GOT3 (cell line): ENCODE results near the gene MEGF11.

ENCODE experiments used
- DNase-seq: peaks from one replicate; lab custom pipeline; 2025; ENCODE audit warnings: mixed read lengths; lab: John Stamatoyannopoulos, UW

The MEGF11 gene

GRCh38 chr15:66215811-66216210 is 37.7 kb downstream of the MEGF11 start:
- DNase-seq = no peak

- DNase-seq = no peak
Measured at GRCh38 chr15:66214246-66214645, 39.3 kb downstream of the MEGF11 start.

GRCh38 chr15:66212563-66212921 is 41.0 kb downstream of the MEGF11 start:
- no peak for DNase-seq

- DNase-seq = no peak
Measured at GRCh38 chr15:66211670-66212562, 41.6 kb downstream of the MEGF11 start.

- DNase-seq = no peak
Measured at GRCh38 chr15:66210684-66211083, 42.9 kb downstream of the MEGF11 start.

- no peak for DNase-seq
Measured at GRCh38 chr15:66198757-66199156, 54.8 kb downstream of the MEGF11 start.

GRCh38 chr15:66196602-66197001 is 56.9 kb downstream of the MEGF11 start:
- DNase-seq = no peak

- no peak for DNase-seq
Measured at GRCh38 chr15:66195621-66196230, 57.8 kb downstream of the MEGF11 start.

GRCh38 chr15:66193066-66193465 is 60.5 kb downstream of the MEGF11 start:
- DNase-seq = no peak

GRCh38 chr15:66190746-66191145 is 62.8 kb downstream of the MEGF11 start:
- DNase-seq = no peak

GRCh38 chr15:66189291-66189690 is 64.3 kb downstream of the MEGF11 start:
- no peak for DNase-seq

- no peak for DNase-seq
Measured at GRCh38 chr15:66188464-66188863, 65.1 kb downstream of the MEGF11 start.

GRCh38 chr15:66187271-66187670 is 66.3 kb downstream of the MEGF11 start:
- DNase-seq = no peak

GRCh38 chr15:66186049-66186825 is 67.3 kb downstream of the MEGF11 start:
- DNase-seq = no peak

- no peak for DNase-seq
Measured at GRCh38 chr15:66184936-66185790, 68.4 kb downstream of the MEGF11 start.

- DNase-seq = no peak
Measured at GRCh38 chr15:66184492-66184891, 69.1 kb downstream of the MEGF11 start.

- no peak for DNase-seq
Measured at GRCh38 chr15:66180531-66181097, 72.9 kb downstream of the MEGF11 start.

- no peak for DNase-seq
Measured at GRCh38 chr15:66178531-66178910, 75.0 kb downstream of the MEGF11 start.

- no peak for DNase-seq
Measured at GRCh38 chr15:66172324-66172980, 81.1 kb downstream of the MEGF11 start.

GRCh38 chr15:66171841-66172240 is 81.7 kb downstream of the MEGF11 start:
- no peak for DNase-seq

GRCh38 chr15:66170716-66171115 is 82.8 kb downstream of the MEGF11 start:
- DNase-seq = no peak
